ENCODE results near the gene PRKCE.

Gene PRKCE

DNA sequence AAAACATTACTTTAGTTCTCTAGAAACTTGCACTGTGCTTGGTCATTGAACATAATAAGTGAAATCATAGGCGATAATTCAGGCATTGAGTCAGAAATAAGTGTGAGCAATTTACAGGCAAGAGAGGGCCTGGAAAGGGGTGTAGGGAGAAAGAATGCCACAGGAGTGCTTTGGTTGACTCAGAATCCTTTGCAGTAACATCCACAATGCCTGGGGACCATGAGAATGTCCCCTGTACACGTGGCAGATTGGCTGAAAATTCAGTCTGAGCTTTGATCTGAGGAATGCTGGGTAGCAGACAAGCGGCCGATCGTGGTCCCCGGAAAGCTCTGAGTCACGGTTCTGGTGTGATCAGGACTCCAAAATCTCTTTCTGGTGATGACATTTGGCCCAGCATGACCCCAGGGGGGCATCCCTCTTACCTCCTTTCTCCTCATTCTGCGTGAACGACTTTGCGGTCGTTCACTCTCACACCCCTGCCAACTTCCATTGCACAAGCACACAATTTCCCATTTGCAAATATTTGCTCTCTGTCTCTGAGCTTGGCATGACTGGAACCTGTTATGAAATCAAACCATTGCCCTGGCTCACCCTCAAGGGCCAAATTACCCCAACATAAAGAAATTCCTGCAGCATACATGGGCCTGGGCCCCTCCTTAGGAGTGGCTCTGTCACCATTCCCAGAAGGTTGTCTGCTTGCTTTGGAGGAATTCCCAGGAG is 340.7 kb downstream of the PRKCE start:
- H3K4me3 ChIP-seq (ENCODE audit: low read depth, low read length): no peak overlapping the region
- no peak for DNase-seq (ENCODE audit: low read depth)
- TF ChIP-seq, protein P1, sequence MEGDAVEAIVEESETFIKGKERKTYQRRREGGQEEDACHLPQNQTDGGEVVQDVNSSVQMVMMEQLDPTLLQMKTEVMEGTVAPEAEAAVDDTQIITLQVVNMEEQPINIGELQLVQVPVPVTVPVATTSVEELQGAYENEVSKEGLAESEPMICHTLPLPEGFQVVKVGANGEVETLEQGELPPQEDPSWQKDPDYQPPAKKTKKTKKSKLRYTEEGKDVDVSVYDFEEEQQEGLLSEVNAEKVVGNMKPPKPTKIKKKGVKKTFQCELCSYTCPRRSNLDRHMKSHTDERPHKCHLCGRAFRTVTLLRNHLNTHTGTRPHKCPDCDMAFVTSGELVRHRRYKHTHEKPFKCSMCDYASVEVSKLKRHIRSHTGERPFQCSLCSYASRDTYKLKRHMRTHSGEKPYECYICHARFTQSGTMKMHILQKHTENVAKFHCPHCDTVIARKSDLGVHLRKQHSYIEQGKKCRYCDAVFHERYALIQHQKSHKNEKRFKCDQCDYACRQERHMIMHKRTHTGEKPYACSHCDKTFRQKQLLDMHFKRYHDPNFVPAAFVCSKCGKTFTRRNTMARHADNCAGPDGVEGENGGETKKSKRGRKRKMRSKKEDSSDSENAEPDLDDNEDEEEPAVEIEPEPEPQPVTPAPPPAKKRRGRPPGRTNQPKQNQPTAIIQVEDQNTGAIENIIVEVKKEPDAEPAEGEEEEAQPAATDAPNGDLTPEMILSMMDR (IDR thresholded peaks at IDR 0.05; ENCODE audit: low read depth, low read length, missing control alignments): no peak

DNA sequence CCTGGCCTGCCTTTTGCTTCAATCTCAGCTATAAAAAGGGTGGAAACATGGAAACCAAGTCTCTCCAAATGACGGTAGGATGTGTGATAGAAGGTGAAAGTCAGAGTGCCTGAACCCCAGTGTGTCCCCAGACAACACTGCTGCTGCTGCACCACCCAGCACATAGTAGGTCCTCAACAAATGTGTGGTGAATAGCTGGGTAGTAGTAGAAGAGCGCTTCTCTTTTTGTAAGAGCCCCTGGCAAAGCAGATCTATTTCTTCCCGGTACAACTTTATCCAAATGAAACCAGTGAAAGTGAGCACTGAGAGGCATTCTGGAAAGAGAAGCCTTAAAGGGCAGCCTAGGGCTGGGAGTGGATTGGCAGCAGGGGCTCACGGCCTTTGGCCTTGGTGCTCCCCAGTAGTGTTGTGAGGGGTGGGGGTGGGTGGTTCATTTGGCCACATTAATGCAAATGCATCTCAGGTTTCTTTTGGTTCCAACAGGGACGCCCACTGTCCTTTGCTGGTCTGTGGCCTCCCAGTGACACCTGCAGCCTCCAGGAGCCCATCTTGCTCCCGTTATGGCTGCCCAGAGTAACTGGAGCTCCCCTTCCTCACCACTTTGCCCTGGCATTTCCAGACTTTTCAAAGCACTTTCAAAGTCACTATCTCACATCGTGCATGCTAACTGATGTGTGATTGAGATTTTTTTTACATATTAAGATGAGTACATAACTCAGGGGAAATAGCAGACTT is 341.4 kb downstream of the PRKCE start:
- DNase-seq (ENCODE audit: low read depth): no peak
- no peak overlapping the region for H3K4me3 ChIP-seq (ENCODE audit: low read depth, low read length)
- TF ChIP-seq, protein P1 (IDR thresholded peaks at IDR 0.05; ENCODE audit: low read depth, low read length, missing control alignments): no peak

DNA sequence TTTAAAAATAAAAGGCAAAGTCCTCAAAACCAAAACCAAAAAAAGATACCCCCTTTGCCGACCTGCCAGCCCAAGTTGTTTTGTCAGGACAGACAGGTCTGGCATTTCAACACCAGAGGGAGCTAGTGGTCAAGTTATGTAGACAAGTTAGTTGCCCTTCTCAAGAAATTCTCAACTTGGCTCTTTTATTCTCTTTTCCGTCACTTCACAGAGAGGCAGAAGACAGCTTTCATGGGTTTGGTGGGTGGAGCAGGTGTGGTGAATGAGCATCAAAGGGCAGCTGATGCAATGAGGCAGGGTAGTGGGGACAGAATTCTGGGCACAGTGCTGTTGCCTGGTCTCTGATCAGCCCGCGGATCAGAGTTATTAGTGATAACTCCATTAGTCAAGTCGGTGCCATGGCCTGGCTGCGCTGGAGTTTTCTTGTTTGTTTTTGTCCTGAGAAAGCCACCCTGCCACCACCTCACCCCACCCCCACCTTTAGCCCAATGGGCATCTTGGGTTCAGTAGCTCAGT is 342.1 kb downstream of the PRKCE start:
- H3K4me3 ChIP-seq (ENCODE audit: low read depth, low read length): no peak overlapping the region
- peak; percentile 56 for DNase-seq (ENCODE audit: low read depth)
- TF ChIP-seq, protein P1 (IDR thresholded peaks at IDR 0.05; ENCODE audit: low read depth, low read length, missing control alignments): peak; percentile 82

DNA sequence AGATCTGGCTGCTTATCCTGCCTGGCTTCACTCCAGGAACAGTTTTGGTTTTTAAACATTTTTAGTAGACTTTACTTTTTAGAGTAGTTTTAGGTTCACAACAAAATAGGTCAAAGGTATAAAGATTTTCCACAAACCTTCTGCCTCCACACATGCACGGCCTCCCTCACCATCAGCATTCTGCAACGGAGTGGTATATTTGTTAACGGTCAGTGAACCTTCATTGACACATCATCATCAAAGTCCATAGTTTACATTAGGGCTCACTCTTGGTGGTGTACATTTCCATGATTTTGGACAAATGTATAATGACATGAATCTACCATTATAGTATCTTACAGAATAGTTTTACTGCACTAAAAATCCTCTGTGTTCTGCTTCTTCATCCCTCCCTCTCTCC is 342.6 kb downstream of the PRKCE start:
- no peak for DNase-seq (ENCODE audit: low read depth)
- H3K4me3 ChIP-seq (ENCODE audit: low read depth, low read length): no peak overlapping the region
- TF ChIP-seq, protein P1 (IDR thresholded peaks at IDR 0.05; ENCODE audit: low read depth, low read length, missing control alignments): no peak

DNA sequence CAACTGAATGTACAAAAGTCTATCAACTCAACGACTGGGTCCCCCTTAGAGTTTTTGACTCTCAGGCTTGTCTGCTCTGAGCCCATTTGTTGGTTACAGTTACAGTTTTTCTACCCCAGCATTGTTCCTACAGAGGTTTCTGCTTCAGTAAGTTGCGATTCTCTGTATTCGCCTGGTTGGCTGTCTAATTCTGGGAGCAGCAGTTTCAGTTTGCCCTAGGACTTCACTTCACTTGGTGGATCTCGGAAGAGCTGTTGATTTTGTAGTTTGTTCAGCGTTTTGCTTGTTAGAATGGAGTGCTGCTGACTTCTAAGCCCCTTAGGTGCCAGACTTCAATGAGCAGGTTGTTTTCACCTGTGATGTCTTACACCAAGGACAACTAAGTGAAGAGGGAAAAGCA is 349.2 kb downstream of the PRKCE start:
- no peak overlapping the region for H3K4me3 ChIP-seq (ENCODE audit: low read depth, low read length)
- TF ChIP-seq, protein P1 (IDR thresholded peaks at IDR 0.05; ENCODE audit: low read depth, low read length, missing control alignments): no peak
- no peak for DNase-seq (ENCODE audit: low read depth)

DNA sequence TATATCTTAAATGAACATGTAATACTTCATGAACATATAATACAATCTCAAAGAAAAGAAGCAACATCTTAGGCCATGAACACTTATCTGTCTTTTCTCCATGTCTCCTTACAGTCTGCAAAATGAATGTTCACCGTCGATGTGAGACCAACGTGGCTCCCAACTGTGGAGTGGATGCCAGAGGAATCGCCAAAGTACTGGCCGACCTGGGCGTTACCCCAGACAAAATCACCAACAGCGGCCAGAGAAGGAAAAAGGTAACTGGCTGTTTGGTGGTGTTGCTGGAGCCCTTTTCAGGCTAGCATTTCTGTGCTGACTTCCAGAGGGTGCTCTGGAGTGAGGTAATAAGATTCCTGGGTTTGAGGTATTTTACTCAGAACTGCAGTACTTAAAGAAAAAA is 349.8 kb downstream of the PRKCE start:
- TF ChIP-seq, protein P1 (IDR thresholded peaks at IDR 0.05; ENCODE audit: low read depth, low read length, missing control alignments): no peak
- H3K4me3 ChIP-seq (ENCODE audit: low read depth, low read length): no peak overlapping the region
- DNase-seq (ENCODE audit: low read depth): no peak
